Activated naive CD4-positive, alpha-beta T cell treated with Interleukin-2 at 50 U/mL for 16 hours (primary cell): ENCODE data around the gene CENPN.

Experiments used
- DNase-seq: peaks from one replicate; pipeline ENCODE4 v3.0.0-alpha.2; 2020

Gene CENPN

DNA sequence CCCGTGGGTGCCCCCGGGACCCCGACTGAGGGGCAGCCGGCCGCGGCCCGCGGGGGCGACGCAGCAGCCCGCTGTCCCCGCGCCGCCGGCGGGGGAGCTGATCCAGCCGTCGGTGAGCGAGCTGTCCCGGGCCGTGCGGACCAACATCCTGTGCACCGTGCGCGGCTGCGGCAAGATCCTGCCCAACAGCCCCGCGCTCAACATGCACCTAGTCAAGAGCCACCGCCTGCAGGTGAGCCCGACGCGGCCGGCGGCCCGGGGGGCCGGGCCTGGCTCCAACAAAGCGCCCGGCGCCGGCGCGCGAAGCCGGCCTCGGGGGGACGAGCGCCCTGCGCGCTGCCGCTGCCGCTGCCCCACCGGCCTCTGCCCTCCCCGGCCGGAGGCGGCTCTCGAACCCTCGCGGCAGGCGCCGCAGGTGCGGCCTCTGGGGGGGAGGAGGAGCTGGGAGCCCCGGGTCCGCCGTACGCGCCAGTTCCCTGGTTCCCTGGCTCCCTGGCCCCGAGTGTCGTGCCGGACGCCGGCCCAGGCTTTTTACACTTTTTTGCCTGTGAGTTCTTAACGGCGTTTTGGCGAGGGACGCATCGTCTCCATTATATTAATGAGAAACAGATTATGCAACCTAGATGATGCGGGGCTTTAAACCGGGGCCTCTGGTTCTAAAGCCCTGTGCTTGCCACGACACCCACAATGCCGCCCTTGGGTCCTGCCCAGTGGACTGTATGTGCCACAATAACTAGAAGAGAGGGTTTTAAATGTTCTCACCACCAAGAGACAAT is 29.1 kb downstream of the CENPN start:
- peak; percentile 24 for DNase-seq

DNA sequence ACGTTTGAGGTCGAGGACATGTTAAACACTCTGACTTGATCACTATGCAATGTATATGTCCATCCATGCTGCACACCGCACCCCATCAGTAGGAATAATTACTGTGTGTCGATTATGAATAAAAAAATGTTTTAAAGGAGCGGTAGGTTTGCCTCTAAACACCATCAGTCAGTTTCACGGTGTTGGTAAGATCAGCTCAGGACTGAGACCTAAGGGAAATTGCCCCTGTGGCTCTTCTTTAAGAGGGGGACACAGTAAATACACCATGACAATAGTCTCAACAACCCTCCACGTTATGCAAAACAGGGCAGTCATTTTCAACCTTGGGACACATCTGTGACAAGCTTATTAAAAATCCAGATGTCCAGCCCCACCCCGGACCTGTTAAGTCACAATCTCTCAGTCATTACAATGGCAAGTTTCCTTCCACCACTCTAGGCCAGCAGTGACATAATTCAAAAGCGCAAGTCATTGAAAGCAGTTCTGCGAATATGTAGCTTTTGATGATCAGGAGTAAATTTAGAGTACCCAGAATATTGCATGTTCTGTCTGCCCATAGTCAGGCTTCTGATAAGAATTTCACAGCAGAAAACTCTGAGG is 29.8 kb downstream of the CENPN start:
- no peak for DNase-seq

DNA sequence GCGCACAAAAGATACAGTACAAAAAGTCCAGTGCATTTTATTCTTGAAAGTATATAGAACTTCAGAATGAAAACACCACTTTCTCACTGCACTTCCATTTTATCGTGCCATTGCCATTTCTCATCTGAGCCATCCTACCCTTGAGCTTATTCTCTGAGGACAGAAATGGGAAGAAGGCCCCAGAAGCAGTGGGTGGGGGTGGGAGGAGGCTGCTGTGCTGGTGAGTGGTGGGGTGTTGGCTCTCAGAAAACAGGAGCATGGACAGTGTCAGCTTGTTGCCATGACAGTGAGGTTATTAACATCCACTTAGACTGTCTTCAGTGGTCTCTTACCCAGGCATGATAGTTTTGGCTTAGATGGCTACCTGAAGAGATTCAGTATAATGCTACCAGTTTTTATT is 33.1 kb downstream of the CENPN start:
- no peak for DNase-seq

DNA sequence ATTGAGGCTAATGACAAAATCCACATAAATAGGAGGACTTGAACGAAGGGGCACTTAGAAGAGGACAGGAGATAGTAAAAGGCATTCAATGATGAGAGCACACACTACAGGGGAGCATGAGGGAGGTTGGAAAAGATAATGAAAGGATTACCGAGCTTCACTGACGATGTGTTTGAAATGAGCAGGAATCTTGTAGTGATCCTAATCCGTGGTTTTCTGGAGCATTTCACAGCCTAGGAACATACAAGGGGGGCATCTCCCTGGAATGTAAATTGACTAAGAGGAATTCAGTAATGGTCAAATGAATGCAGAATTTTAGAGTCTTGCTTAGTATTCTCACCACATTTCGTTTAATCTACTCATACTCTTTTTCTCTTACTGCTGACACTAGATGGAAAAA is 33.8 kb downstream of the CENPN start:
- DNase-seq, result no peak

GRCh38 chr16:81041696-81042095 is 34.7 kb downstream of the CENPN start:
- DNase-seq, result no peak

DNA sequence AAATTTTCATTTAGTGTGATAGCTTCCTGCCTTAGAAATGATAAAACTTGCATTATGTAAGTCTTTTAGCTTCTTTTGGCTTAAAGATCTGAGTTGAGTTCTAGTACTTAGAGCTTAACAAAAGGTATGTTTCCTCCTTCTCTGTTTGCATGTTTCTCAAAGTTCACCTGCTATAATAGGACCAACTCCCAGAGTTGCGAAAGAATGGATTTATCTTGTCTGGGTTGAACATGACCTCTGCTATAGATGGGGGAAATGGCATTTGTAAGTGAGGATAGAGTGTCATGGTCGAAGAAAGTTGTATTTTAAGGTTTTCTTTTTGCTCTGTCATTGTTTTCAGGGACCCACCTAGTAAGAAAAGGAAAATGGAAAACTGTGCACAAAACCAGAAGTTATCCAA is 35.8 kb downstream of the CENPN start:
- DNase-seq, result no peak

DNA sequence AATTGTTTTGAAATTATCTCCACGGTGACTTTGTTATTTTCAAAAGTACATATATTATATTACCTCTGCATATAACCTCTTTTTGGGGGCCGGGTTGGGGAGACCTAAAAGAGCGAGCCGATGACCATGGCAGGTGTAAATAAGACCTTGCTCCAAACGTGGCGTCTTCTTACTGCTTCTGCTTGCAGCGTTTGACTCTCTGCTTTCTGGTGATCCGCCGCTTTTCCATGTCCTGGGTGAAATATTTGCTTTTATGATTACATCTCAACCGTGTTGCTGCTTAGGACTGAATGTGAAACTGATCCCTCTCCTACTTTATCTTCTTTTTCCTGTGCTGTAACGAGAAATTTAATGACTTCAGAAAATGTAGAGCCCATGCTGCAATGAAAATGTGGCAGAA is 46.7 kb downstream of the CENPN start:
- no peak for DNase-seq

GRCh38 chr16:81060576-81061306 is 53.7 kb downstream of the CENPN start:
- DNase-seq, result no peak

DNA sequence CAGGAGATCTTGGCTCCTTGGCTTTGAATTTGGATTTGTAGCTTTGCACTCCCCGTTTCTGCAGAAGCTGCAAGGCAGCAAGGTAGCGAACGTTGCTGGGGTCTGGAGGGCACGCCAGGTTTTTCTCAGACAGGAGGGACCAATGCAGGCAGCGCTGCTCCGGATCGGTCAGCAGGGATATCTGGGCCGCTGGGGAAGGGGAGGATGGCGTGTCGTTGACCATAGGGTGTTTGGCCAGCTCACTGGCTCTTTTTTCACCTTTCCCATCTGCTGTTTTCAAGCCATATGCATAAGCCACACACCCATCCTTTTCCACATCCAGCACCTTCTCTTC is 54.3 kb downstream of the CENPN start:
- DNase-seq, result no peak

GRCh38 chr16:81061871-81062608 is 55.0 kb downstream of the CENPN start:
- DNase-seq, result no peak

DNA sequence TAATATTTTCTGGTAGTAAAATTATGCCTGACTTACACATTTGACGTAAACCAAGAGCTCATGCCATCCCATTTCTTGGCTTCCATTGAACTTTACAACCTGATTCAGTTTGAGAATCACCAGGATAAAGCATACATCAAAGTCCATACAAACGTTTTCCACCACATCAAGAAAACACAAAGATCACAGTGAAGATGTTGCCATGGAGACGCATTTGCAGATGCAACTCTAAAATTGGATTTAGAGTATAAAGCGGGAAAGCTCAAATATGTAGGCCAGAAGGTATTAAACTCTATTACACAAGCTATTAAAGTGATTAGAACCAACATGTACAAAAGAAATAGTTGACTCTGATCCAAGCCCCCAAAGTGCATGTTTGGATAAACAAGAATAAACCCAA is 59.7 kb downstream of the CENPN start:
- no peak for DNase-seq

- no peak for DNase-seq
These were observed 60.2 kb downstream of the CENPN start for GRCh38 chr16:81067166-81067565.

DNA sequence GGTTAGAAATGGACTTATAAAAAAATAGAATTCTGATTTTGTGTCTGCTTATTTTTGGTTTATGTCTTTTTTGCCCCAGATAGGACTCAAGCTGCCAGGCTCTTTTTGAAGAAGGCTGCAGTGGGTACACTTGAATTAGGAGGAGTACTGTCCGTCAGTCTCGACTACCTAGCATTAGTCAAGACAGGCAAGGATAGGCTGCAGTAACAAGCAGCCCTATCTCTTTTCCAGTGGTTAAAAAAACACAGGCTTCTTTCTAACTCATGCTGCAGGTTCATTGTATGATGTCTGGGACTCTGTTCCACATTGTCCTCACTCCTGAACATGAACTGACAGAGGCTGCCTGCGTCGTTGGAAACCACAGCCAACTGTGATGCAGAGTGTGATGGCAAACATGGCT is 62.0 kb downstream of the CENPN start:
- no peak for DNase-seq

- DNase-seq, result no peak
These were observed 64.0 kb downstream of the CENPN start for GRCh38 chr16:81070979-81071378.

DNA sequence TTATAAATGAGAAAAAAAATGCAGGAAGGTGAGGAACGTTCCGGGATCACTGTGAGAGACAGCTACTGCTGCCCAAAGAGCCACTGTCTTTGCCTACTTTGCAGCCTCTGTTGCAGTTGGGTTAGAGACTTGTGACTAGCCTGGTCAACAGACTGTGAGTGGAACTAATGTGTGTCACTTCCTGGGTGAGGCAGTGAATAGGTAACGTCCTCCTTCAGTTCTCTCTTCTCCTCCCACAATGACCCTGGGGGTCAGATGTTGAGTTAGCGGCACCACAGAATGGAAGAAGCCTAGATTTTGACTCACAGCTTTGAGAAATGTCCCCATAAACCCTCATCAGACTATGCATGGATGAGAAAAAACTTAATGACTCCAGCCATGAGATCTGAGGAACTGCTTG is 64.8 kb downstream of the CENPN start:
- no peak for DNase-seq

- no peak for DNase-seq
These were observed 66.7 kb downstream of the CENPN start for GRCh38 chr16:81073560-81074330.

DNA sequence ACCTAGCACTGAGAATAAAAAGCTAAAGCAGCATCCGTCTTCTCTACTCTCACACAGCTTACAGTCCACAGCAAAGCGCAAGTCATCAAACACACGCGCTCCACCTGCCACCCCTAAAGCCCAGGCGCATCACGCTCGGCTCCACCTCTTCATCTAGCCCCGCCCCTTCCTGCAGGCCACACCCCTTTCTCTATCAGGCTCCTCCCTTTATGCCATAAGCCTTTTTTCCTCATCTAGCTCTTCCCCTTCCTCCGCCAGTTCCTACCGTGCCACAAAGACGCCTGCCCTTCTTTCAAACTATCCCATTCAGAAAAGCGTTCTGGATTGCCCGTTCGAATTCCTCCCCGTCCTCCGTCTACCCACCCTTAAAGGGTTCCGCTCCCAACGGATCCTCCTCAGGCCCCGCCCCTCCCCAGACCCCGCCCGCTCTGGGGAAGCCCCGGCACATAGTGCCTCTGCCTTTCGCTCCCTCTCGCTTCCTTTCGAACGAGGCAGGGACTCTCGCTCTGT is 69.6 kb downstream of the CENPN start:
- DNase-seq, result peak; percentile 92

GRCh38 chr16:81077076-81077940 is 70.3 kb downstream of the CENPN start, which contains the start of gene C16orf46:
C16orf46 (minus strand) TSS chr16:81077238; CDS start chr16:81063955, 13,283 bp downstream.
- DNase-seq, result peak; percentile 98

GRCh38 chr16:81080233-81080632 is 73.2 kb downstream of the CENPN start:
- DNase-seq, result no peak

DNA sequence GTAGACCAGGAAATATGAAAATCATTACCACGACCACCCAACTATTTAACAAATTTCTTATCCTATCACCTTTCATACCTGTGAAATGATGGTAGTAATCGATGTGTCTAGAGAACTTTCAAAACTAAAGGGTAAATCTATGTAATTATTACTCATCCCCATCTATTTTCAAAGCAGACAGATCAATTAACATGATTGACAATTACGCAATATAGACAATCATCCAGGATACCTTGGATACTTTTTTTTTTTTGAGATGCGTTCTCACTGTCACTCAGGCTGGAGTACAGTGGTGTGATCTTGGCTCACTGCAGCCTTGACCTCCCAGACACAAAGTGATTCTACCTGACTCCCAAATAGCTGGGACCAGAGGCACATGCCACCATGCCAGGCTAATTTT is 74.0 kb downstream of the CENPN start:
- DNase-seq, result no peak
